Left lung (tissue), 10 donors: ENCODE results near the gene HOXA6. TPM values are rescaled to one million over a fixed set of nuclear protein-coding genes. Genes with fewer than 3 reads are reported as not detected.
A peak's percentile ranks its signal among the peaks of the same experiment; 100 is the strongest.

ENCODE experiments used
- ATAC-seq: fragments of 200-7000 bp; cut with Tn5 transposase; one replicate; pipeline ENCODE4 v1.9.1; 2020; ENCODE audit warnings: moderate library complexity
- DNase-seq, 4 donors: peaks; one replicate each; pipeline ENCODE4 v3.0.0-alpha.2; 2013 to 2020
- H3K27ac ChIP-seq, 2 donors: fragments of 200-600 bp; sonication (generic) in 1 of 2; one replicate each; pipeline versions ENCODE4 v1.5.0 to v1.8.0; 2020 to 2021
- H3K27me3 ChIP-seq, 2 donors: fragments of 200-600 bp; sonication (generic) in 1 of 2; one replicate each; pipeline versions ENCODE4 v1.5.0 to v1.8.0; 2020 to 2021
- H3K36me3 ChIP-seq, 2 donors: fragments of 200-600 bp; sonication (generic) in 1 of 2; one replicate each; pipeline versions ENCODE4 v1.5.0 to v1.8.0; 2020 to 2021
- H3K4me1 ChIP-seq, 2 donors: fragments of 200-600 bp; one replicate each; pipeline ENCODE4 v1.8.0; 2021
- H3K4me3 ChIP-seq, 2 donors: fragments of 200-600 bp; sonication (generic) in 1 of 2; one replicate each; pipeline versions ENCODE4 v1.5.0 to v1.8.0; 2020 to 2021; ENCODE audit warnings: mild to moderate bottlenecking in 1 of 2
- H3K9me3 ChIP-seq, 2 donors: fragments of 200-600 bp; sonication (generic) in 1 of 2; one replicate each; pipeline versions ENCODE4 v1.5.0 to v1.8.0; 2020 to 2021
- CTCF ChIP-seq, 2 donors: fragments of 200-600 bp; sonication (generic) in 1 of 2; IDR thresholded peaks; one replicate each; pipeline versions ENCODE4 v1.5.0 to v1.8.0; 2021; ENCODE audit warnings: antibody characterized with exemption in 2 of 2
- intact Hi-C, 2 donors: fragments of 100-400 bp; cut with DNase I; formaldehyde crosslinking; loops; one replicate each; pipeline versions ENCODE4 v1.11.2 to v1.14.2; 2022
- polyA plus RNA-seq, 6 donors: library from polyadenylated mRNA; unstranded; fragments of 120-200 nt; gene quantifications; one replicate each; pipeline ENCODE4 v1.2.1, GENCODE V29; 2013; ENCODE audit not compliant: insufficient read length in 6 of 6
- total RNA-seq, 2 donors: library from RNA; stranded (reverse); fragmentation: NEBNext Ultra II Directional; extraction: Animal tissue kit (Norgen Biotek cat#: 25700); gene quantifications; one replicate each; pipeline ENCODE4 v1.2.1, GENCODE V29; 2021
- donor health status: DM: no; HTN: yes; CAD: no.
- donor health status: DM: no; HTN: no; CAD: no.

HOXA6 gene
- total and polyA plus RNA-seq, 8 donors = 3.5 to 16.2 (median 14.2) TPM

GRCh38 chr7:27177795-27178320 is 30.3 kb upstream of the HOXA6 start:
- peaks cover 99 to 100% of the 10 kb centered on the region in 2 donors for H3K27me3 ChIP-seq

GRCh38 chr7:27176962-27177794 is 29.6 kb upstream of the HOXA6 start:
- Histone ChIP-seq H3K27ac (no peak overlapping the region), H3K27me3 (peaks cover 99 to 100% of the 10 kb centered on the region in 2 donors), H3K4me1 (peaks cover 8 to 36% of the 10 kb centered on the region in 2 donors), H3K9me3 (no peaks in the 10 kb centered on the region), H3K36me3 (no peaks in the 10 kb centered on the region), H3K4me3 (no peak overlapping the region)
- peak in 1 of 4 donors; percentile 19 for DNase-seq
- no peak for TF ChIP-seq CTCF (IDR thresholded peaks at IDR 0.05)
- intact Hi-C loops = no loop called here
- no peak for ATAC-seq

More at GRCh38 chr7:27177795-27178320, 30.3 kb upstream of the HOXA6 start:
- no peak for DNase-seq
- Histone ChIP-seq H3K27ac (no peak overlapping the region), H3K36me3 (no peaks in the 10 kb centered on the region), H3K4me1 (peaks cover 8 to 29% of the 10 kb centered on the region in 2 donors), H3K4me3 (no peak overlapping the region), H3K9me3 (no peaks in the 10 kb centered on the region)
- intact Hi-C loops = no loop called here
- no peak for TF ChIP-seq CTCF (IDR thresholded peaks at IDR 0.05)
- no peak for ATAC-seq

GRCh38 chr7:27176524-27176845 is 28.9 kb upstream of the HOXA6 start:
- DNase-seq (peak in 1 of 4 donors; percentile 10), ATAC-seq (no peak)
- no peak for TF ChIP-seq CTCF (IDR thresholded peaks at IDR 0.05)
- Histone ChIP-seq H3K36me3 (no peaks in the 10 kb centered on the region), H3K27me3 (peaks cover 100% of the 10 kb centered on the region in 2 donors), H3K4me1 (peaks cover 8 to 43% of the 10 kb centered on the region in 2 donors), H3K27ac (no peak overlapping the region), H3K4me3 (no peak overlapping the region), H3K9me3 (no peaks in the 10 kb centered on the region)
- intact Hi-C loops = no loop called here

- DNase-seq (peak in 2 of 4 donors; percentile 2 to 21), ATAC-seq (no peak)
- Histone ChIP-seq H3K4me3 (no peak overlapping the region), H3K27me3 (peaks cover 100% of the 10 kb centered on the region in 2 donors), H3K4me1 (peaks cover 8 to 43% of the 10 kb centered on the region in 2 donors), H3K27ac (no peak overlapping the region), H3K36me3 (no peaks in the 10 kb centered on the region), H3K9me3 (no peaks in the 10 kb centered on the region)
- intact Hi-C loops = no loop called here
- no peak for TF ChIP-seq CTCF (IDR thresholded peaks at IDR 0.05)
These were observed 28.3 kb upstream of the HOXA6 start for GRCh38 chr7:27175626-27176523.
